HG02884 (cell line): ENCODE data around the gene TTC39A.

Experiments
- ATAC-seq: cut with Tn5 transposase; IDR thresholded peaks from one replicate; pipeline ENCODE4 v1.9.1; 2021; ENCODE audit warnings: mild to moderate bottlenecking, moderate library complexity; ENCODE audit not compliant: unreplicated experiment

The TTC39A gene

GRCh38 chr1:51299185-51299885, 31.0 kb downstream of the TTC39A start:
- no peak for ATAC-seq

- no peak for ATAC-seq
Observed at GRCh38 chr1:51298322-51298705, 32.0 kb downstream of the TTC39A start.

- no peak for ATAC-seq
Observed at GRCh38 chr1:51297401-51298321, 32.7 kb downstream of the TTC39A start.

DNA sequence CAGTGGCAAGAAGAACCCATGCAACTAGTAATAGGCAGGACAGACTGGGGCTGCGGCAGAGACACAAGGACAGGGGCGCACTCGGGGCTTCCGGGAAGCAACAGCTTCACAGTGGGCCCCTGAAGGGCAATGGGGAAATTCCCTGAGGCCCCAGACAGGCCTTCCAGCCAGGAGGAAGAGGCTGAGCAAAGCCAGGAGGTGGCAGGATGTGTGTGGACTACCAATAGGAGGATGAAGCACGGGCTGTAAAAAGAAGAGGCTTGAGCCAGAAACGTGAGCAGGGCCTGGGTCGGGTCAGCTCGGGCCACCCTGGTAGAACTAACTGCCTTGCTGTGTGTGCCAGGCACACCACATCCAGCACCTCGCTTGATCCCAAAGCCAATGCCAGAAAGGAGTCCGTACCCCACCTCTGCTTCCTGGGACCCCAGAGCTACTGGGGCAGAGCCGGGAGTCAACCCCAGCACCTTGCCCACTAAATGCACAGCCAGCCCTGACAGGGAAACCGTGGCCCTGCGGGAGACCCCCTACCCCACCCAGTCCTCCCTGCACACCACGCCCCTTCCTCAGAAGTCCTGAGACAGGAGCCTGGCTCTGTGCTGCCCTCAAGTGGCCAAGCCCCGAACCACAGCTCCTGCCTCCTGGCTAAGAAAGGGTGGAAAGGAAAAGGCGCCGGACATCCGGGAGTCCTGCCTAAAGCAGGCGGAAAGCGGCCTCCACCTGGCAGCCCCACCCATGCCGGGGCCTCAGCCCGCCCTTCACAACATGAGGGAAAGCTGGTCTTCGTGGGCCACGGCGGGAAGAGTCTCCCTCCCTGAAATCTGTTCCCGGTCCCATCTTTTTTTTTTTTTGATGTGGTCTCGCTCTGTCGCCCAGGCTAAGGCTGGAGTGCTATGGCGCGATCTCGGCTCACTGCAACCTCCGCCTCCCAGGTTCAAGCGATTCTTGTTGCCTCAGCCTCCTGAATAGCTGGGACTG, 33.7 kb downstream of the TTC39A start:
- ATAC-seq, result no peak

- ATAC-seq, result no peak
Observed at GRCh38 chr1:51295926-51296325, 34.4 kb downstream of the TTC39A start.

DNA sequence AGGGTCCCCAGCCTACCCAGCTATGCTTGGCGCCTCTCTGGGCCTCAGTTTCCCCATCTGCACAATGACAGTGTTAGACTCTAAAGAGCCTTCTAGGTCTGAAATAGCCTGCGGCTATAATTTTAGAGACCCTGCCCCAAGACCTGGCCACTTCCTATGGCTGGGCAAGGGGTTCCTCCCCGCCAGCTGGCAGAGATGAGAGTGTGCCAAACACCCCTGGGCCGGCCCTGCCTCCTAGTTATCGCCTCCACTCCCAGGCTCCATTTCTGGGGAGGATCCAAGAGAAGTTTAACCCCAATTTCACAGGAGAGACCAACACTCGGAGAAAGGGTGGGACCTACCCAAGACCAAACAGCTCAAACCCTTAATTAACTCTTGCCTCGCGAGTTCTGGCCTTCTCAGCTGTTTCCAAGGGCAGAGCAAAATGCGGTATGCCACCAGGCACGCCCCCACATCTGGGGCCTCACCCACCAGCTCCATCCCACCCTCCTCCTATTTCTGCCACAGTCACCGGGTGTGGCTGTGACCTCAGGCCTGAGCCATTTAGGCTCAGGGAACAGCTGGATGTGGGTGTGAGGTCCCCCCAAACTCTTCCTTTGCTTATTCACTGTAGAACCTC, 35.7 kb downstream of the TTC39A start:
- ATAC-seq, result no peak

GRCh38 chr1:51293898-51294515, 36.4 kb downstream of the TTC39A start:
- no peak for ATAC-seq

DNA sequence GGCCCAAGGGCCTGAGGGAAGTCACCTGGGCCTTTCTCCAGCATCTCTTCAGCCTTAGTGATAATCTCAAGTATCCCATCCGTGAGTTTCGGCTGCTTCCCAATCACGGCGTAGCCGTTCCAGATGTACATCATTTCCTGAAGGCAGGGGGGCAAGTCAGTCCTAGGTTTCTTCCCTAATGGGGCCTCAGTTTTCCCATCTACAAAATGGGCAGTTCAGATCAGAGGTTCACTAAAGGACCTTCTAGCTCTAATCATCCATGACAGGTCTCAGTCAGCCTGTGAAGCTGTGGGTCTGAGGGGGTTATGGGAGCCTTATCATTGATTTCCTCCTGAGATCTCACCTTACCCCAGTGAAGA, 39.9 kb downstream of the TTC39A start:
- no peak for ATAC-seq

DNA sequence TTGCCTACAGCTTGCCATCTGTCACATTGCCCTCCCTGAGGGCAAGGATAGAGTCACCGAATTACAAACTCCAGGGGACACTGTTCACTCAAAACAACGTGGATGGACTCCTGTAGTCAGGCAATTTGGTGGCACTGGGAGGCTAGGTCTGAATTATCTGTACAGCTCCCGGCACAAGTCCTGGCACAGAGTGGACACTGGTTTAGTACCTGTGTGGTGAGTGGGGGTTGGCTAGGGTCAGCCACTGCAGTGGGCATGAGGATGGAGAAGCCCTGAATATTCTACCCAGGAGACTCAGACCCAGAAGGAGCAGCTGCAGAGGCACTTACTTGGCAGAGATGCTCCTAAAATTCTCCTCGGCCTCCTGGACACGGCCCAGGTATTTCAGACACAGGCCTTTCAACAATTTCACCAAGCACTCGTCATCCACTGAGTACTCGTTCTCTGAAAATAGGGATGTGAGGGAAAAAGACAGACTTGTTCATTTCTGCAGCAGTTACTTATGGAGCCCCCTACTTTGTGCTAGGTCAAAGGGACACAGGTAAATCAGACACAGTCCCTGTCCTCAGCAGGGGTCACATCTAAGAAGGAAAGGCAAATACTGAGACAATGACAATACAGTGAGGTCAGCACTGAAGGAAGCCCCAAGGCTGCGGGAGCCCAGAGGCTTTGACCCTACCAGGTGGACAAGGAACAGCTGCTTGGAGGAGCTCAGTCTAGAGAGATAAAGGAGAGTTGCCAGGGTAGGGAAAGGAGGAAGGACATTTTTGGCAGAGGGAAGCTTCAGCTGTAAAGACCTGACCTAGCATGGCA, 40.5 kb downstream of the TTC39A start:
- ATAC-seq, result no peak

DNA sequence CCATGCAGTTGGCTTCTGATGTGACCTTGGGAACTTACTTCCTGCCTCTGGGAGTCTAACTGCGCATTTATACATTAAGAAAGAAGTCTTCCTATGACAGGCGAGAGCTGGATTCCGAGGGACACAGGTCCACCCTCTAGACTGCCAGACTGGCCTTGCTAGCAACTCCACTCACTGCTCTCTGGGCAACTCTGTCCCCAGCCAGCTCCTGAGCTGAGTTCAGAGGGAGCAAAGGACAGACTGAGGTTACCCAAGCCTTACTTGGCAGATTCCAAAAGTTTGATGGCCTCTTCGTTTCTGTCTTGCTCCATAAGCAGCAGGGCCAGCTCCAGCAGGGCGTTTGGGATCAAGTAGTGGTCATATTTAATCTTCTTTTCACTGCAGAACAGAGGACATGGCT, 41.8 kb downstream of the TTC39A start:
- ATAC-seq, result no peak

- ATAC-seq, result no peak
Observed at GRCh38 chr1:51287966-51288365, 42.4 kb downstream of the TTC39A start.

GRCh38 chr1:51285055-51285454, 45.3 kb downstream of the TTC39A start:
- ATAC-seq, result peak; percentile 94

GRCh38 chr1:51284487-51284954, 45.8 kb downstream of the TTC39A start:
- peak; percentile 44 for ATAC-seq

DNA sequence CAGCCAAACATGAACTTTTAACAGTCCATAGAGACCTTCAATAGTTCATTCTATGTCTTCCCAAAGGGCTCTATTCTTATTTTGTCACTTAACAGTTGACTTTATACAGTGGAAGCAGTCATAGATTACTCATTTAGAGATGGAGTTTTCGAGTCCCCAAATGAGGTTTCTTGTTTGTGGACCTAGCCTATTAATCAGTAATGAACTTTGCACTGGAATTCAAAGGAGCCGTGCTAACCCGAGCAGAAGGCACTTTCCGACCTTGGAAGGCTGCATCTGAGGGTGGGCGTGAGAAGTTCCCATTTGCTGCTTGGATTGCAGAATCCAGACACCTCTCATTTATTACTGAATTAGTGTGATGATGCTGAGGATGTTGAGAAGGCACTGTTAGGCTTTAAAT, 46.4 kb downstream of the TTC39A start:
- ATAC-seq, result no peak

DNA sequence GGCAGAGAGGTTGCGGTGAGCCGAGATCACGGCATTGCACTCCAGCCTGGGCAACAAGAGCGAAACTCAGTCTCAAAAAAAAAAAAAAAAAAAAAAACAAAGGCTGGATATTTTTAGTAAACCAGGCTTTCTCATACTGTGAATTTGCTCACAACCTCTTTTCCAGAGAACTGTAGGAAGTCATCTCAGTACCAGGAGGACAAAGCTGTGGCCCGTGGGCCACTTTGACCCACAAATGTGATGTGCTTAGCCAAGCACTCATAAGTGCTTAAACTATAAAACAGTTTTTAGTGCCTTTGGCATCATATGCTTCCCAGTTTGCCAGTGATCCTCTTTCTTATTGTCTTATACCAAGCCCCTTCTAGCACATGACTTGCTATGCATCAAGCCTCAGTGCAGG, 47.8 kb downstream of the TTC39A start:
- no peak for ATAC-seq

GRCh38 chr1:51281807-51282206, 48.6 kb downstream of the TTC39A start:
- no peak for ATAC-seq

DNA sequence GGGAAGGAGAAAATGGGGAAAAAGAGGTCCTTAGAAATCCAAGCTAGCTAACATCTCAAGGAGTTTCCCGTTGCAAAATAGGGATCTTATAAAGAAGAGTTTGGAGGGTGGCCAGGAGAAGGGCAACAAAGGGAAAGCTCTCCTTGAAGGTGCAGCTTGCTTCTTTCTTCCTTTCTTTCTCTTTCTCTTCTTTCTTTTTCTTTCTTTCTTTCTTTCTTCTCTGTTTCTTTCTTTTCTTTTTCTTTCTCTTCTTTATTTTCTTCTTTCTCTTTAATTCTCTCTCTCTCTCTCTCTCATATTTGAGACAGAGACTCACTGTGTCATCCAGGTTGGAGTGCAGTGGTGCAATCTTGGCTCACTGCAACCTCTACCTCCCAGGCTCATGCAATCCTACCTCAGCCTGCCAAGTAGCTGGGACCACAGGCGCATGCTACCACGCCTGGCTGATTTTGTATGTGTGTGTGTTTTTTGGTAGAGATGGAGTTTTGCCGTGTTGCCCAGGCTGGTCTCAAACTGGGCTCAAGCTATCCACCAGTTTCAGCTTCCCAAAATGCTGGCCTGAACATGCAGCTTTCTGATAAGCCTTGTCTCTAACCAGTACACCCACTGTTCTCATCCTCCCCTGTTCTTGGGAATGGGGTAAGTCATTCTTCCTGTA, 49.9 kb downstream of the TTC39A start:
- no peak for ATAC-seq

DNA sequence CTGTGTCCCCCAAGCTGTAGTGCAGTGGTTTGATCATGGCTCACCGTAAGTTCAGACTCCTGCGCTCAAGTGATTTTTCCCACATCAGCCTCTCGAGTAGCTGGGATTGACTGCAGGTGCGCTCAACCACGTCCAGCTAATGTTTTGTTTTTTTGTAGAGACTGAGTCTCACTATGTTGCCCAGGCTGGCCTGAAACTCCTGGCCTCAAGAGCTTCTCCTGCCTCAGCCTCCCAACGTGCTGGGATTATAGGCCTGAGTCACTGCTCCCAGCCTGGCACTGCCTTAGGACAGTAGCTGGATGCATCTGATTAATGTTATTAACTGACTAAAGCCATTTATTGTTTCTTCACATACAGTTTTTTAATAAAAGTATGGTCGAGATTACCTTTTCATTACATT, 54.1 kb downstream of the TTC39A start:
- ATAC-seq, result no peak

DNA sequence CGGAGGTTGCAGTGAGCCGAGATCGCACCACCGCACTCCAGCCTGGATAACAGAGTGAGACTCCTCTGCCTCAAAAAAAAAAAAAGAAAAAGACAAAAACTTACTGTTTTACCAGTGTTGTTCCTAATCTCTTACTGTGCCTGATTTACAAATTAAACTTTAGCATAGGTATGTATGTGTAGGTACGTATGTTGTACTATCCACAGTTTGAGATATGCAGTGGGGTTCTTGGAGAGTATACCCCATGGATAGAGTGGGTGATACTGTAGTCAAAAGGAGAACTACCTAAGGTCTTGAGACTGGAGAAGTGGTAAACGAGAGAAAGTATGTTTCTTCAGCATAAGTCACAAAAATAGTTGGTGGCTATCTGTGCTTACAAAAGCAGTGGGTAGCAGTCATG, 55.7 kb downstream of the TTC39A start:
- ATAC-seq, result no peak
